Mammary epithelial cell (primary cell): ENCODE results near the gene ALS2CL.

Source experiments
- EZH2 ChIP-seq: IDR thresholded peaks from 2 replicates; pipeline ENCODE4 v1.6.1; 2012; ENCODE audit warnings: low read length, inconsistent platforms, borderline replicate concordance
- TF ChIP-seq, protein P1 (sequence below), 2 donors: IDR thresholded peaks in 1 of 2; conservative IDR thresholded peaks in 1 of 2; 2 replicates each; pipeline ENCODE4 v1.5.1; 2011 to 2012; ENCODE audit warnings: inconsistent platforms in 2 of 2, low read length in 2 of 2, mild to moderate bottlenecking in 2 of 2, control low read depth in 1 of 2, low read depth in 1 of 2; ENCODE audit not compliant: insufficient read depth in 1 of 2; ENCODE audit errors: extremely low read depth in 1 of 2

DNA sequence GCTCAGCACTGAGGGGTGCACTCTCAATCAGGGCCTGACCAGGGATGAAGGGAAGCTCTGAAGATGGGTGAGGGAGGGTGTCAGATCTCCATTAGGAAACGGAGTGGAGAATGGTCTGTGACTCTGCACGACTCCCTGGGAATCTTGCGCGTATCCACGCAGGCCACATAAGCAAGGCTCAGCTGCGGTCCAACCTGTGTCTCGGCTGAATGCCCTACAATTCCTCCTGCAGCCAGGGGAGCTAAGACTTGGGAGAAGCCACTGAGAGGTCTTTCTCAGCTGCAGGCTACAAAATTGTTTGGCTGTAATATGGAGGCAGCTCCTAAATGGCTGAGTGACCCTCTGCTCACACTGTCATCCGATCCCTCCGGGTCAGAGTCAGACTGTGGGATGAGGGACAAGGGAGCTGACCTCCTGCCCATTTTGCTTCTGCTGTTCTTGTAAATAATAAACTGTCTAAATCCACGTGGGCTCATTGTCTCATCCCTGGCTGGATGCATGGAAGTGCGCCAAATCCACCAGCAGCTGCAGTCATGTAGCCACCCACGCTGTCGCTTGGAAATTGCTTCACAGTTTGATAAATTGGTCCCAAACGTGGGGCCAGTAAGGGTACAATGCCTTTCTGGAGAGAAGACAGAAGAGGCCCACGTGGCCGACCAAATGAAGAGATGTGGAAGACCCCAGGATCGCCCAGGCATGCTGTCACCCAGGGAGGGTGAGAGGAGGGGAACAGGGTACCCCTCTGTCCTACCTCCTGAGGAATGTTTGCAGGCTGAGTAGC lies 30.5 kb downstream of the ALS2CL start:
- TF ChIP-seq, protein P1, sequence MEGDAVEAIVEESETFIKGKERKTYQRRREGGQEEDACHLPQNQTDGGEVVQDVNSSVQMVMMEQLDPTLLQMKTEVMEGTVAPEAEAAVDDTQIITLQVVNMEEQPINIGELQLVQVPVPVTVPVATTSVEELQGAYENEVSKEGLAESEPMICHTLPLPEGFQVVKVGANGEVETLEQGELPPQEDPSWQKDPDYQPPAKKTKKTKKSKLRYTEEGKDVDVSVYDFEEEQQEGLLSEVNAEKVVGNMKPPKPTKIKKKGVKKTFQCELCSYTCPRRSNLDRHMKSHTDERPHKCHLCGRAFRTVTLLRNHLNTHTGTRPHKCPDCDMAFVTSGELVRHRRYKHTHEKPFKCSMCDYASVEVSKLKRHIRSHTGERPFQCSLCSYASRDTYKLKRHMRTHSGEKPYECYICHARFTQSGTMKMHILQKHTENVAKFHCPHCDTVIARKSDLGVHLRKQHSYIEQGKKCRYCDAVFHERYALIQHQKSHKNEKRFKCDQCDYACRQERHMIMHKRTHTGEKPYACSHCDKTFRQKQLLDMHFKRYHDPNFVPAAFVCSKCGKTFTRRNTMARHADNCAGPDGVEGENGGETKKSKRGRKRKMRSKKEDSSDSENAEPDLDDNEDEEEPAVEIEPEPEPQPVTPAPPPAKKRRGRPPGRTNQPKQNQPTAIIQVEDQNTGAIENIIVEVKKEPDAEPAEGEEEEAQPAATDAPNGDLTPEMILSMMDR (conservative IDR thresholded peaks at IDR 0.05 in 1 of 2, IDR thresholded peaks at IDR 0.05 in 1 of 2; ENCODE audit: extremely low read depth in 1 of 2, insufficient read depth in 1 of 2, low read depth in 1 of 2, low read length in 2 of 2): no peak
- no peak for TF ChIP-seq EZH2
